Measurements from ENCODE around the gene GRM7. TPM values are rescaled to one million over a fixed set of nuclear protein-coding genes. Genes with fewer than 3 reads are reported as not detected.

The GRM7 gene
- total and polyA plus RNA-seq, 2 donors (not counting 1 experiment from before 2014, with no cell fraction given): not detected

DNA sequence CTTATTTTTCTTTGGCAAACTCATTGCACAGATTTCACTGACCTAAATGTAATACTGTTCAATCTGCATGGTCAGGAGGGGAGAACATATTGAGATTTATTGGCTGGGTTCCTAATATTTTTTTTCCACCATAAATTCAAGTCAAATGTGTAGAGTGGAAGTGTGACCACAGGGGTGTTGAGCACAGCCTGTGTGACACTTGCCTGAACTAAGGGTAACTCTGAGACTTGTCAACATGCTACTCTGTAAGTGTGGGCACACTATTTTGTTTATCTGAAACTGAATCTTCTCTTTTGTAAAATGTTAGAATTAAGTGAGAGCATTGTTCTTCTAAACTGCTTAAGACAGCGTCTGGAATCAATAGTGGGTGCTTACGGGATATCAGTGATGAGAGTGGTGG is 516.2 kb downstream of the GRM7 start:
- H3K9me3 Mint-ChIP-seq (ENCODE audit: insufficient read depth): peaks cover 5% of the 10 kb centered on the region
- no peaks in the 10 kb centered on the region for H3K4me1 ChIP-seq (ENCODE audit: control insufficient read depth in 2 of 2, insufficient read depth in 2 of 2, low read length in 2 of 2)
- 100% methylated on average over 2 of the region's 2 CpGs for WGBS (ENCODE audit: insufficient coverage)
- H3K79me2 ChIP-seq (ENCODE audit: control insufficient read depth, insufficient read depth, low read length): no peaks in the 10 kb centered on the region
- H3K36me3 ChIP-seq (replicated peaks in 1 of 2; ENCODE audit: control extremely low read depth in 1 of 2, control insufficient read depth in 1 of 2, extremely low read depth in 1 of 2, insufficient read depth in 2 of 2, low read length in 1 of 2): no peaks in the 10 kb centered on the region
- ChIA-PET CTCF (no interaction called here), POLR2A (no interaction called here)
- no peak overlapping the region for H3K4me2 ChIP-seq (replicated peaks; ENCODE audit: low read depth, low read length, poor library complexity, severe bottlenecking)
- H3K27ac Mint-ChIP-seq: no peak overlapping the region
- intact Hi-C loops (cut with micrococcal nuclease): no loop called here
- DNase-seq: no peak
- no peak overlapping the region for H3K4me3 ChIP-seq (ENCODE audit: control extremely low read depth in 1 of 5, extremely low read depth in 1 of 5, insufficient read depth in 1 of 5, low read depth in 2 of 5, low read length in 4 of 5)
- H3K4me1 Mint-ChIP-seq: no peaks in the 10 kb centered on the region
- no peaks in the 10 kb centered on the region for H3K27me3 Mint-ChIP-seq
- H3K9me3 ChIP-seq (ENCODE audit: control extremely low read depth in 1 of 3, control insufficient read depth in 2 of 3, insufficient read depth in 1 of 3, low read length in 2 of 3): no peaks in the 10 kb centered on the region
- H2AFZ ChIP-seq (ENCODE audit: insufficient read depth, low read depth, low read length, poor library complexity, severe bottlenecking): no peak overlapping the region
- no peak overlapping the region for H3K27ac ChIP-seq (ENCODE audit: low read length in 2 of 2)
- no peak overlapping the region for H3K4me3 Mint-ChIP-seq
- TF ChIP-seq, protein P1, sequence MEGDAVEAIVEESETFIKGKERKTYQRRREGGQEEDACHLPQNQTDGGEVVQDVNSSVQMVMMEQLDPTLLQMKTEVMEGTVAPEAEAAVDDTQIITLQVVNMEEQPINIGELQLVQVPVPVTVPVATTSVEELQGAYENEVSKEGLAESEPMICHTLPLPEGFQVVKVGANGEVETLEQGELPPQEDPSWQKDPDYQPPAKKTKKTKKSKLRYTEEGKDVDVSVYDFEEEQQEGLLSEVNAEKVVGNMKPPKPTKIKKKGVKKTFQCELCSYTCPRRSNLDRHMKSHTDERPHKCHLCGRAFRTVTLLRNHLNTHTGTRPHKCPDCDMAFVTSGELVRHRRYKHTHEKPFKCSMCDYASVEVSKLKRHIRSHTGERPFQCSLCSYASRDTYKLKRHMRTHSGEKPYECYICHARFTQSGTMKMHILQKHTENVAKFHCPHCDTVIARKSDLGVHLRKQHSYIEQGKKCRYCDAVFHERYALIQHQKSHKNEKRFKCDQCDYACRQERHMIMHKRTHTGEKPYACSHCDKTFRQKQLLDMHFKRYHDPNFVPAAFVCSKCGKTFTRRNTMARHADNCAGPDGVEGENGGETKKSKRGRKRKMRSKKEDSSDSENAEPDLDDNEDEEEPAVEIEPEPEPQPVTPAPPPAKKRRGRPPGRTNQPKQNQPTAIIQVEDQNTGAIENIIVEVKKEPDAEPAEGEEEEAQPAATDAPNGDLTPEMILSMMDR (IDR thresholded peaks at IDR 0.05): no peak
- TF ChIP-seq EZH2 (IDR thresholded peaks at IDR 0.05; ENCODE audit: borderline replicate concordance, insufficient read depth, low read depth, low read length, poor library complexity, severe bottlenecking): no peak
- no peaks in the 10 kb centered on the region for H4K20me1 ChIP-seq (ENCODE audit: control insufficient read depth, insufficient read depth, low read length, poor library complexity, severe bottlenecking)
- ATAC-seq (ENCODE audit: low read depth): no peak
- no peaks in the 10 kb centered on the region for H3K27me3 ChIP-seq (replicated peaks in 1 of 4; ENCODE audit: control extremely low read depth in 1 of 4, control insufficient read depth in 3 of 4, insufficient read depth in 4 of 4, low read length in 3 of 4)
- no peak overlapping the region for H3K9ac ChIP-seq (ENCODE audit: low read length)

DNA sequence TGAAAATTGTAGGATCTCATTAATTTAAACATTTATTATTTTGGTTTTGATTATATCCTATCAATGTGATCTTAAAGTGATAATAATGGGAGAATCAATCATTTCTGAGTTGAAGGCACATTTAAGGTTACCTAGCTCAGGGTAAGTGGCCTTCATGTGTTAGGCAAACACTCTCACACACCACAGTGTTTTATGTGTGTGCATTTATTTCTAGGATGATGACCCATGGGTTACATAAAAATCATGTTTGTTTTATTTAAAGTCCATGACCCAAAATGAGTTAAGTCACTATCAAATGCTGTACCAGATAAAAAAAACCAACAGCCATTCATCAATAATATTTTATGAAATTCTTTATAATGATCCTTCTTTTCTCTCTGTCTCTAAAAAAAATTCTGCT is 520.8 kb downstream of the GRM7 start:
- Mint-ChIP-seq H3K4me1 (no peaks in the 10 kb centered on the region), H3K27ac (no peak overlapping the region), H3K27me3 (no peaks in the 10 kb centered on the region), H3K4me3 (no peak overlapping the region), H3K9me3 (ENCODE audit: insufficient read depth) (peaks cover 2% of the 10 kb centered on the region)
- Histone ChIP-seq H3K4me2 (replicated peaks; ENCODE audit: low read depth, low read length, poor library complexity, severe bottlenecking) (no peak overlapping the region), H3K9me3 (ENCODE audit: control extremely low read depth in 1 of 3, control insufficient read depth in 2 of 3, insufficient read depth in 1 of 3, low read length in 2 of 3) (no peaks in the 10 kb centered on the region), H3K4me1 (ENCODE audit: control insufficient read depth in 2 of 2, insufficient read depth in 2 of 2, low read length in 2 of 2) (no peaks in the 10 kb centered on the region), H3K27me3 (replicated peaks in 1 of 4; ENCODE audit: control extremely low read depth in 1 of 4, control insufficient read depth in 3 of 4, insufficient read depth in 4 of 4, low read length in 3 of 4) (no peaks in the 10 kb centered on the region), H3K27ac (ENCODE audit: low read length in 2 of 2) (no peak overlapping the region), H3K9ac (ENCODE audit: low read length) (no peak overlapping the region), H2AFZ (ENCODE audit: insufficient read depth, low read depth, low read length, poor library complexity, severe bottlenecking) (no peak overlapping the region), H3K4me3 (ENCODE audit: control extremely low read depth in 1 of 5, extremely low read depth in 1 of 5, insufficient read depth in 1 of 5, low read depth in 2 of 5, low read length in 4 of 5) (no peak overlapping the region), H3K36me3 (replicated peaks in 1 of 2; ENCODE audit: control extremely low read depth in 1 of 2, control insufficient read depth in 1 of 2, extremely low read depth in 1 of 2, insufficient read depth in 2 of 2, low read length in 1 of 2) (no peaks in the 10 kb centered on the region), H3K79me2 (ENCODE audit: control insufficient read depth, insufficient read depth, low read length) (no peaks in the 10 kb centered on the region), H4K20me1 (ENCODE audit: control insufficient read depth, insufficient read depth, low read length, poor library complexity, severe bottlenecking) (no peaks in the 10 kb centered on the region)
- ATAC-seq (ENCODE audit: low read depth): no peak
- intact Hi-C loops (cut with micrococcal nuclease): no loop called here
- no peak for TF ChIP-seq EZH2 (IDR thresholded peaks at IDR 0.05; ENCODE audit: borderline replicate concordance, insufficient read depth, low read depth, low read length, poor library complexity, severe bottlenecking)
- TF ChIP-seq, protein P1 (IDR thresholded peaks at IDR 0.05): no peak
- ChIA-PET POLR2A (no interaction called here), CTCF (no interaction called here)
- DNase-seq: no peak
